ENCODE measurements around the gene NKD1. TPM values are rescaled to one million over a fixed set of nuclear protein-coding genes. Genes with fewer than 3 reads are reported as not detected.

NKD1 gene
- total RNA-seq, result 1.7 TPM

DNA sequence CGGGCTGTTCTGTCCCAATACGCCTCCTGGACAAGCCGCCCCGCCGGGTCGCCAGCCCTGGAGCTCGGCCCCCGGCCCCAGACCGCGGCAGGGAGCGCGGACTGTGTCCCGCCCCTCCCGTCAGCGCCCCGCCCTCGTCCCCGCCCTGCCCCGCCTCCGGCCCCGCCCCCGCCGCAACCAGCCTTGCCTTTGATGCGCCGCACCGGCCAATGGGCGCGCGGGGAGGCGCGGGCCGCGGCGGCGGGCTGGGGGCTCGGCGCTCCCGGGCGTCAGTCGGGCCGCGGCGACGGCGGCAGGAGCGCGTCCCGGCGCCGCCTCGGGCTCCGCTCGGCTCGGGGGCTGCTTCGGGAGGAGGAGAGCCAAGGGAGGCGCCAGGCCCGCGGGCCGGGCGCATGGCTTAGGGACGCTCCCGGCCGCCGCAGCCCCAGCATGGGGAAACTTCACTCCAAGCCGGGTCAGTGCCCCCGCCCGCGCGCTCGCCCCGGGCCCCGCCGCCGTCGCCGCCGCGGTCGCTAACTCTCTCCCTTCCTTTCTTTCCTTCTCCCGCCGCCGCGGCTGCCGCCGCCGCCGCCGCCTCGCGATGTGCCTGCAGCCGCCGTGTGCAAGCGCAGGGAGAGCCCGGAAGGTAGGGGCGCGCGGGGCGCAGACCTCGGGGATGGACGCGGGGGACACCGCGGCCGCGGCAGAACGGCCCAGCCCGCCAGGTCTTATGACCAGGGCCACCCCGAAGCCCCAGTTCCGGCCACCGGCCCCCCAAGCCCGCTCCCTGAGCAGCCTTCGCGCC, at the start of gene NKD1:
Gene NKD1, plus strand, starts transcription at position 272 of the 784 bp plus-strand sequence. Its CDS starts 158 bp downstream, at position 430.
- TF ChIP-seq POLR2AphosphoS5 (IDR thresholded peaks at IDR 0.05; ENCODE audit: insufficient read depth in 1 of 2, low read depth in 1 of 2) (no peak), POLR2A (IDR thresholded peaks at IDR 0.05) (peak in 1 of 2 donors; percentile 53)
- TF ChIP-seq, protein P1, sequence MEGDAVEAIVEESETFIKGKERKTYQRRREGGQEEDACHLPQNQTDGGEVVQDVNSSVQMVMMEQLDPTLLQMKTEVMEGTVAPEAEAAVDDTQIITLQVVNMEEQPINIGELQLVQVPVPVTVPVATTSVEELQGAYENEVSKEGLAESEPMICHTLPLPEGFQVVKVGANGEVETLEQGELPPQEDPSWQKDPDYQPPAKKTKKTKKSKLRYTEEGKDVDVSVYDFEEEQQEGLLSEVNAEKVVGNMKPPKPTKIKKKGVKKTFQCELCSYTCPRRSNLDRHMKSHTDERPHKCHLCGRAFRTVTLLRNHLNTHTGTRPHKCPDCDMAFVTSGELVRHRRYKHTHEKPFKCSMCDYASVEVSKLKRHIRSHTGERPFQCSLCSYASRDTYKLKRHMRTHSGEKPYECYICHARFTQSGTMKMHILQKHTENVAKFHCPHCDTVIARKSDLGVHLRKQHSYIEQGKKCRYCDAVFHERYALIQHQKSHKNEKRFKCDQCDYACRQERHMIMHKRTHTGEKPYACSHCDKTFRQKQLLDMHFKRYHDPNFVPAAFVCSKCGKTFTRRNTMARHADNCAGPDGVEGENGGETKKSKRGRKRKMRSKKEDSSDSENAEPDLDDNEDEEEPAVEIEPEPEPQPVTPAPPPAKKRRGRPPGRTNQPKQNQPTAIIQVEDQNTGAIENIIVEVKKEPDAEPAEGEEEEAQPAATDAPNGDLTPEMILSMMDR (IDR thresholded peaks at IDR 0.05), result no peak
- intact Hi-C loops (cut with DNase I), result no loop called here
- peak within 1 kb of the TSS; percentile 68 to 86 for H3K4me3 ChIP-seq
- H3K36me3 ChIP-seq, result no peaks in the 10 kb centered on the region
- no peak for DNase-seq (ENCODE audit: extremely low spot score in 2 of 2)
- H3K4me1 ChIP-seq, result peaks cover 24% of the 10 kb centered on the region
- H3K9me3 ChIP-seq, result no peaks in the 10 kb centered on the region
- peak within 1 kb of the TSS; percentile 49 for H3K27ac ChIP-seq
- H3K27me3 ChIP-seq, result no peaks in the 10 kb centered on the region

GRCh38 chr16:50498431-50499155, 49.6 kb upstream of the NKD1 start:
- peaks cover 8% of the 10 kb centered on the region for H3K4me1 ChIP-seq
- peak in 1 of 2 donors; percentile 58 for DNase-seq (ENCODE audit: extremely low spot score in 2 of 2)
- no peaks in the 10 kb centered on the region for H3K27me3 ChIP-seq
- peak overlapping the region; percentile 36 for H3K27ac ChIP-seq
- TF ChIP-seq, protein P1 (IDR thresholded peaks at IDR 0.05), result no peak
- no peak for TF ChIP-seq POLR2A (IDR thresholded peaks at IDR 0.05)
- TF ChIP-seq POLR2AphosphoS5 (IDR thresholded peaks at IDR 0.05; ENCODE audit: insufficient read depth in 1 of 2, low read depth in 1 of 2), result no peak
- no peaks in the 10 kb centered on the region for H3K9me3 ChIP-seq
- no peak overlapping the region for H3K4me3 ChIP-seq
- intact Hi-C loops (cut with DNase I), result no loop called here
- no peaks in the 10 kb centered on the region for H3K36me3 ChIP-seq

GRCh38 chr16:50499254-50499653, 48.9 kb upstream of the NKD1 start:
- Histone ChIP-seq H3K4me3 (no peak overlapping the region), H3K4me1 (peaks cover 8% of the 10 kb centered on the region), H3K27me3 (no peaks in the 10 kb centered on the region), H3K36me3 (no peaks in the 10 kb centered on the region), H3K27ac (peak overlapping the region; percentile 36), H3K9me3 (no peaks in the 10 kb centered on the region)
- no peak for TF ChIP-seq POLR2A (IDR thresholded peaks at IDR 0.05)
- no peak for TF ChIP-seq POLR2AphosphoS5 (IDR thresholded peaks at IDR 0.05; ENCODE audit: insufficient read depth in 1 of 2, low read depth in 1 of 2)
- TF ChIP-seq, protein P1 (IDR thresholded peaks at IDR 0.05), result no peak
- DNase-seq (ENCODE audit: extremely low spot score in 2 of 2), result no peak
- intact Hi-C loops (cut with DNase I), result no loop called here

GRCh38 chr16:50500171-50500874, 47.9 kb upstream of the NKD1 start:
- intact Hi-C loops (cut with DNase I), result no loop called here
- H3K27me3 ChIP-seq, result no peaks in the 10 kb centered on the region
- peaks cover 8% of the 10 kb centered on the region for H3K4me1 ChIP-seq
- no peaks in the 10 kb centered on the region for H3K9me3 ChIP-seq
- TF ChIP-seq, protein P1 (IDR thresholded peaks at IDR 0.05), result no peak
- TF ChIP-seq POLR2A (IDR thresholded peaks at IDR 0.05) (no peak), POLR2AphosphoS5 (IDR thresholded peaks at IDR 0.05; ENCODE audit: insufficient read depth in 1 of 2, low read depth in 1 of 2) (no peak)
- H3K4me3 ChIP-seq, result no peak overlapping the region
- H3K36me3 ChIP-seq, result no peaks in the 10 kb centered on the region
- no peak overlapping the region for H3K27ac ChIP-seq
- peak in 1 of 2 donors; percentile 31 for DNase-seq (ENCODE audit: extremely low spot score in 2 of 2)

Measured in vagina (tissue), 2 donors.